Neutrophil (primary cell): ENCODE results near the gene HYAL2.

ENCODE experiments used
- H3K27ac ChIP-seq: fragments of 200-600 bp; sonication (generic); 2 replicates; pipeline ENCODE4 v1.5.1; 2016; ENCODE audit warnings: mild to moderate bottlenecking, moderate library complexity
- H3K27me3 ChIP-seq: fragments of 200-600 bp; sonication (generic); 2 replicates; pipeline ENCODE4 v1.6.0; 2016; ENCODE audit warnings: mild to moderate bottlenecking
- H3K36me3 ChIP-seq: fragments of 200-600 bp; sonication (generic); 2 replicates; pipeline ENCODE4 v1.5.1; 2017
- H3K4me1 ChIP-seq, 2 experiments: fragments of 200-600 bp in 1 of 2; sonication (generic) in 1 of 2; 1 replicate in 1 of 2; 2 replicates in 1 of 2; pipeline versions ENCODE4 v1.5.1 to v1.6.1; 2013 to 2016; ENCODE audit warnings: low read depth in 1 of 2, low read length in 1 of 2, mild to moderate bottlenecking in 1 of 2, moderate library complexity in 1 of 2; ENCODE audit not compliant: control insufficient read depth in 1 of 2, insufficient read depth in 1 of 2
- H3K4me3 ChIP-seq, 2 experiments: fragments of 200-600 bp in 1 of 2; sonication (generic) in 1 of 2; 1 replicate in 1 of 2; 2 replicates in 1 of 2; pipeline ENCODE4 v1.5.1; 2013 to 2016; ENCODE audit warnings: low read depth in 1 of 2, low read length in 1 of 2, mild to moderate bottlenecking in 1 of 2, moderate library complexity in 1 of 2
- H3K9me3 ChIP-seq: fragments of 200-600 bp; sonication (generic); 2 replicates; pipeline ENCODE4 v1.5.1; 2016
- CTCF ChIP-seq: fragments of 200-600 bp; sonication (generic); IDR thresholded peaks from 2 replicates; pipeline ENCODE4 v1.5.1; 2016; ENCODE audit warnings: antibody characterized with exemption

The HYAL2 gene

GRCh38 chr3:50357481-50357880, 34.9 kb upstream of the HYAL2 start:
- H3K9me3 ChIP-seq, result no peaks in the 10 kb centered on the region
- no peaks in the 10 kb centered on the region for H3K27me3 ChIP-seq
- H3K27ac ChIP-seq, result peak overlapping the region; percentile 43
- peak overlapping the region in 1 of 2 experiments; percentile 96 for H3K4me3 ChIP-seq
- H3K4me1 ChIP-seq, result peaks cover 46% of the 10 kb centered on the region in 2 experiments
- peaks cover 56% of the 10 kb centered on the region for H3K36me3 ChIP-seq
- no peak for TF ChIP-seq CTCF

- H3K27ac ChIP-seq, result peak overlapping the region; percentile 43
- H3K27me3 ChIP-seq, result no peaks in the 10 kb centered on the region
- peaks cover 62% of the 10 kb centered on the region for H3K36me3 ChIP-seq
- no peak for TF ChIP-seq CTCF
- no peaks in the 10 kb centered on the region for H3K9me3 ChIP-seq
- no peak overlapping the region for H3K4me3 ChIP-seq
- H3K4me1 ChIP-seq, result peaks cover 44 to 48% of the 10 kb centered on the region in 2 experiments
These were observed 34.0 kb upstream of the HYAL2 start for GRCh38 chr3:50356553-50356952.

GRCh38 chr3:50355829-50356552, 33.4 kb upstream of the HYAL2 start:
- Histone ChIP-seq H3K4me3 (no peak overlapping the region), H3K9me3 (no peaks in the 10 kb centered on the region), H3K27me3 (no peaks in the 10 kb centered on the region), H3K36me3 (peaks cover 64% of the 10 kb centered on the region), H3K4me1 (peaks cover 49 to 53% of the 10 kb centered on the region in 2 experiments), H3K27ac (peak overlapping the region; percentile 43)
- TF ChIP-seq CTCF, result no peak

GRCh38 chr3:50354850-50355249, 32.3 kb upstream of the HYAL2 start:
- no peak overlapping the region for H3K4me3 ChIP-seq
- no peaks in the 10 kb centered on the region for H3K27me3 ChIP-seq
- no peak overlapping the region for H3K27ac ChIP-seq
- H3K9me3 ChIP-seq, result no peaks in the 10 kb centered on the region
- TF ChIP-seq CTCF, result no peak
- peaks cover 64% of the 10 kb centered on the region for H3K36me3 ChIP-seq
- H3K4me1 ChIP-seq, result peaks cover 57 to 58% of the 10 kb centered on the region in 2 experiments

GRCh38 chr3:50354186-50354764, 31.7 kb upstream of the HYAL2 start:
- H3K36me3 ChIP-seq, result peaks cover 64% of the 10 kb centered on the region
- TF ChIP-seq CTCF, result no peak
- H3K4me1 ChIP-seq, result peaks cover 58 to 60% of the 10 kb centered on the region in 2 experiments
- no peaks in the 10 kb centered on the region for H3K27me3 ChIP-seq
- no peaks in the 10 kb centered on the region for H3K9me3 ChIP-seq
- no peak overlapping the region for H3K27ac ChIP-seq
- no peak overlapping the region for H3K4me3 ChIP-seq
